Endodermal cell (in vitro differentiated cells): ENCODE results near the gene VIL1. TPM values are rescaled to one million over a fixed set of nuclear protein-coding genes. Genes with fewer than 3 reads are reported as not detected.

Source experiments
- DNase-seq: peaks from one replicate; pipeline ENCODE4 v3.0.0-alpha.2; 2017
- H3K27ac ChIP-seq: 2 replicates; pipeline ENCODE4 v1.5.1; 2013; ENCODE audit warnings: mild to moderate bottlenecking, low read depth, low read length, moderate library complexity
- H3K27me3 ChIP-seq: 2 replicates; pipeline ENCODE4 v1.6.1; 2013; ENCODE audit warnings: mild to moderate bottlenecking, low read length, moderate library complexity; ENCODE audit not compliant: insufficient read depth, control insufficient read depth, poor library complexity, severe bottlenecking
- H3K36me3 ChIP-seq: 2 replicates; pipeline ENCODE4 v1.7.0; 2013; ENCODE audit warnings: mild to moderate bottlenecking, low read length, moderate library complexity; ENCODE audit not compliant: control insufficient read depth, insufficient read depth
- H3K4me1 ChIP-seq: one replicate; pipeline ENCODE4 v1.7.0; 2013; ENCODE audit warnings: low read length; ENCODE audit not compliant: control insufficient read depth, insufficient read depth
- H3K4me3 ChIP-seq: 2 replicates; pipeline ENCODE4 v1.5.1; 2013; ENCODE audit warnings: mild to moderate bottlenecking, low read length, moderate library complexity
- H3K9ac ChIP-seq: 2 replicates; pipeline ENCODE4 v1.6.1; 2013; ENCODE audit warnings: mild to moderate bottlenecking, low read length, moderate library complexity; ENCODE audit not compliant: poor library complexity, severe bottlenecking; ENCODE audit errors: extremely low read depth
- H3K9me3 ChIP-seq: 2 replicates; pipeline ENCODE4 v1.6.1; 2013; ENCODE audit warnings: mild to moderate bottlenecking, low read length, moderate library complexity; ENCODE audit not compliant: control insufficient read depth
- H3K27ac Mint-ChIP-seq: 2 replicates; pipeline ENCODE4 v1.8.0; 2020; ENCODE audit warnings: mixed read lengths
- H3K27me3 Mint-ChIP-seq: 2 replicates; pipeline ENCODE4 v1.8.0; 2021; ENCODE audit warnings: mild to moderate bottlenecking, mixed read lengths; ENCODE audit not compliant: insufficient read depth
- H3K36me3 Mint-ChIP-seq: 2 replicates; pipeline ENCODE4 v1.8.0; 2020; ENCODE audit warnings: low read depth, mixed read lengths
- H3K4me1 Mint-ChIP-seq: 2 replicates; pipeline ENCODE4 v1.8.0; 2020; ENCODE audit warnings: mixed read lengths
- H3K4me3 Mint-ChIP-seq: 2 replicates; pipeline ENCODE4 v1.8.0; 2020; ENCODE audit warnings: mild to moderate bottlenecking, moderate library complexity, mixed read lengths
- H3K9me3 Mint-ChIP-seq: 2 replicates; pipeline ENCODE4 v1.8.0; 2020; ENCODE audit warnings: mild to moderate bottlenecking, mixed read lengths
- WGBS, 2 experiments: methylation state at CpG; one replicate each; pipeline versions ENCODE4 v1.1.5 to v1.1.7; 2013; ENCODE audit warnings: missing lambda C conversion rate in 2 of 2, mixed read lengths in 1 of 2; ENCODE audit not compliant: insufficient coverage in 1 of 2, insufficient read length in 1 of 2; 5-methylcytosine and 5-hydroxymethylcytosine counted together
- total RNA-seq, 2 donors: library from RNA; stranded (reverse); fragmentation: NEBNext Ultra II Directional in 1 of 2; extraction: Animal tissue kit (Norgen Biotek cat#: 25700) in 1 of 2; gene quantifications; 2 replicates in 1 of 2; 3 replicates in 1 of 2; pipeline ENCODE4 v1.2.1, GENCODE V29; 2021
- TF ChIP-seq, protein P1 (sequence below): fragments of 200-600 bp; sonication (generic); conservative IDR thresholded peaks from 2 replicates; pipeline ENCODE4 v1.5.0; 2021; ENCODE audit warnings: antibody characterized with exemption, mild to moderate bottlenecking

Gene VIL1
- total RNA-seq, 2 donors from 2014 or later: 70.2 to 83.1 TPM

DNA sequence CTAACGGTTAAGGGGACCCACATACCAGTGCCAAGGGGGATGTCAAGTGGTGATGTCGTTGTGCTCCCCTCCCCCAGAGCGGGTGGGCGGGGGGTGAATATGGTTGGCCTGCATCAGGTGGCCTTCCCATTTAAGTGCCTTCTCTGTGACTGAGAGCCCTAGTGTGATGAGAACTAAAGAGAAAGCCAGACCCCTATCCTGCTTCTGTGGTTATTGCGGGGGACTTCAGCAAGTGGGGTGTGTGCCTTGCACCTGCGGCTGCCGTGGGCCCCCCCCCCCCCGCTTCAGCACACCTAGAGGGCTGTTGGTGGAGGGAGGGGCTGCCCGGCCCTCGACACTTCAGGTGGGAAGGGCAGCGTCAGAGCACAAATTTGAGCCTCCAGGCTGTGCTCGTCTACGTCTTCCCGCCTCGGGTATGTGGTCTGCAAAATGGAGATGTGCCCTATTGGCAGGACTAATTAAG lies 13.1 kb upstream of the VIL1 start:
- Histone ChIP-seq H3K27ac (peak overlapping the region; percentile 86), H3K9ac (peak overlapping the region; percentile 59), H3K36me3 (peaks cover 33% of the 10 kb centered on the region), H3K9me3 (no peaks in the 10 kb centered on the region), H3K27me3 (no peaks in the 10 kb centered on the region), H3K4me1 (peaks cover 11% of the 10 kb centered on the region), H3K4me3 (peak overlapping the region; percentile 77)
- TF ChIP-seq, protein P1, sequence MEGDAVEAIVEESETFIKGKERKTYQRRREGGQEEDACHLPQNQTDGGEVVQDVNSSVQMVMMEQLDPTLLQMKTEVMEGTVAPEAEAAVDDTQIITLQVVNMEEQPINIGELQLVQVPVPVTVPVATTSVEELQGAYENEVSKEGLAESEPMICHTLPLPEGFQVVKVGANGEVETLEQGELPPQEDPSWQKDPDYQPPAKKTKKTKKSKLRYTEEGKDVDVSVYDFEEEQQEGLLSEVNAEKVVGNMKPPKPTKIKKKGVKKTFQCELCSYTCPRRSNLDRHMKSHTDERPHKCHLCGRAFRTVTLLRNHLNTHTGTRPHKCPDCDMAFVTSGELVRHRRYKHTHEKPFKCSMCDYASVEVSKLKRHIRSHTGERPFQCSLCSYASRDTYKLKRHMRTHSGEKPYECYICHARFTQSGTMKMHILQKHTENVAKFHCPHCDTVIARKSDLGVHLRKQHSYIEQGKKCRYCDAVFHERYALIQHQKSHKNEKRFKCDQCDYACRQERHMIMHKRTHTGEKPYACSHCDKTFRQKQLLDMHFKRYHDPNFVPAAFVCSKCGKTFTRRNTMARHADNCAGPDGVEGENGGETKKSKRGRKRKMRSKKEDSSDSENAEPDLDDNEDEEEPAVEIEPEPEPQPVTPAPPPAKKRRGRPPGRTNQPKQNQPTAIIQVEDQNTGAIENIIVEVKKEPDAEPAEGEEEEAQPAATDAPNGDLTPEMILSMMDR: no peak
- WGBS, 2 experiments: 0 to 9% methylated on average over 1 to 15 of the region's 15 CpGs
- peaks cover 20% of the 10 kb centered on the region for H3K4me1 Mint-ChIP-seq
- DNase-seq: peak; percentile 74
- no peaks in the 10 kb centered on the region for H3K27me3 Mint-ChIP-seq
- H3K9me3 Mint-ChIP-seq: no peaks in the 10 kb centered on the region
- H3K36me3 Mint-ChIP-seq: peaks cover 20% of the 10 kb centered on the region
- H3K4me3 Mint-ChIP-seq: peak overlapping the region; percentile 64
- peak overlapping the region; percentile 94 for H3K27ac Mint-ChIP-seq

DNA sequence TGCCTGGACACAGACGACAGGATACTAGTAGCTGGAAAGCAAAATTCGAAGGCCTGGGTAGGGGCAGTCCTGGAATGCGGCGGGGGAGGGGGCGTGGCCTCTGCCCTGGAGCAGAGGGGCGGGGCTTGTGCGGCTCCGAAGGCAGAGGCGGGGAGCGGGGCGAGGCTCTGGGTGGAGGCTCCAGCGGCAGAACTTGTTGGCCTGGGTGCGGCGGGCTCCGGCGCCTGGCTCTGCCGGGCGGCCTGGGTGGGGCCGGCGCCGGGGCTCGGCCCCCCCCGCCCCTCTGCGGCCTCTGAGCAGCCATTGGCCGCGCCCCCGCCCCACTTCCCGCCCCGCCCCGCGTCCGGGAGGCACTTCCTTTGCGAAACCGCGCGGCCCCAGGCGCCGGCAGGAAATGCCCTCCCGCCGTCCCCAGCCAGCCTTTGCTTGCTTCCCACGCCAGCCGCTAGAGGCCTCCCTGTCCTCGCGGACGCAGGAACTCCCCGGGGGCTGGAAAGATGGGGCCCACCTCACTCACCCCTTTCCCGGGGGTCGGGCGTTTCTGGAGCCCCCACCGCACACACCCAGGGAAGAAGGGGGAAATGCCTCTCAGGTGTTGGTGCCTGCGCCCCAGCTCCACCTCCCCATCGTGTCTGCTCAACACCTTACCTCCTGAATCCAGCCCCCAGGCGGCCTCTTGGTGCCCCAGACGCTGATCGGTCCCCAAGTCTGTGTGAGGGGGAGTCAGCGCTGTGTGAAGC lies 12.5 kb upstream of the VIL1 start:
- Histone ChIP-seq H3K27ac (peak overlapping the region; percentile 87), H3K36me3 (peaks cover 33% of the 10 kb centered on the region), H3K9me3 (no peaks in the 10 kb centered on the region), H3K9ac (peak overlapping the region; percentile 59), H3K4me3 (peak overlapping the region; percentile 78), H3K27me3 (no peaks in the 10 kb centered on the region), H3K4me1 (peaks cover 11% of the 10 kb centered on the region)
- TF ChIP-seq, protein P1: peak; percentile 84
- Mint-ChIP-seq H3K27me3 (no peaks in the 10 kb centered on the region), H3K4me1 (peaks cover 17% of the 10 kb centered on the region), H3K27ac (peak overlapping the region; percentile 95), H3K36me3 (peaks cover 20% of the 10 kb centered on the region), H3K4me3 (peak overlapping the region; percentile 64), H3K9me3 (no peaks in the 10 kb centered on the region)
- DNase-seq: peak; percentile 99
- WGBS, 2 experiments: 0 to 2% methylated on average over 14 to 56 of the region's 56 CpGs

- Histone ChIP-seq H3K9me3 (no peaks in the 10 kb centered on the region), H3K27ac (peak overlapping the region; percentile 87), H3K27me3 (no peaks in the 10 kb centered on the region), H3K36me3 (peaks cover 26% of the 10 kb centered on the region), H3K4me3 (peak overlapping the region; percentile 78), H3K9ac (peak overlapping the region; percentile 38), H3K4me1 (peaks cover 11% of the 10 kb centered on the region)
- H3K4me3 Mint-ChIP-seq: peak overlapping the region; percentile 64
- peaks cover 20% of the 10 kb centered on the region for H3K36me3 Mint-ChIP-seq
- peaks cover 15% of the 10 kb centered on the region for H3K4me1 Mint-ChIP-seq
- H3K27ac Mint-ChIP-seq: peak overlapping the region; percentile 95
- WGBS, 2 experiments: 60 to 74% methylated on average over 8 to 13 of the region's 13 CpGs
- peaks cover 2% of the 10 kb centered on the region for H3K27me3 Mint-ChIP-seq
- TF ChIP-seq, protein P1: no peak
- no peaks in the 10 kb centered on the region for H3K9me3 Mint-ChIP-seq
- DNase-seq: peak; percentile 60
Observed at GRCh38 chr2:218406949-218407618, 11.8 kb upstream of the VIL1 start.
